GM12873 (cell line): ENCODE results near the gene SEC14L6.

Experiments used
- TF ChIP-seq, protein P1 (sequence below): IDR thresholded peaks from 2 replicates; pipeline ENCODE4 v1.5.1; 2012; ENCODE audit warnings: low read depth, mild to moderate bottlenecking, moderate library complexity, low read length, control low read depth; ENCODE audit not compliant: insufficient read depth; ENCODE audit errors: missing control alignments

The SEC14L6 gene

DNA sequence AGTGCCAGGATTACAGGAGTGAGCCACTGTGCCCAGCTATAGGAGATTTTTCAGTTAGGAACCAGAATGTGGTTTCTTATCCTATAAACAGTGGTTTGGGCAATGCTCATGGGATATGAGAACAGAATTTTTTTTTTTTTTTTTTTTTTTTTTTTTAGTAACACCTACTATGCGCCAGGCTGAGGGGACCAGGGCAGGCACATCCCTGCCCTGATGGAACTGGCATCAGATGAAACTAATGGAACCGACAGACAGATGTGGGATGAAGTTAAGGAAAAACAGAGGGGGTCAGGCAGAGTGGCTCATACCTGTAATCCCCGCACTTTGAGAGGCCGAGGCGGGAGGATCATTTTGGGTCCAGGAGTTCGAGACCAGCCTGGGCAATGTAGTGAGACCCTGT is 45.9 kb downstream of the SEC14L6 start:
- TF ChIP-seq, protein P1, sequence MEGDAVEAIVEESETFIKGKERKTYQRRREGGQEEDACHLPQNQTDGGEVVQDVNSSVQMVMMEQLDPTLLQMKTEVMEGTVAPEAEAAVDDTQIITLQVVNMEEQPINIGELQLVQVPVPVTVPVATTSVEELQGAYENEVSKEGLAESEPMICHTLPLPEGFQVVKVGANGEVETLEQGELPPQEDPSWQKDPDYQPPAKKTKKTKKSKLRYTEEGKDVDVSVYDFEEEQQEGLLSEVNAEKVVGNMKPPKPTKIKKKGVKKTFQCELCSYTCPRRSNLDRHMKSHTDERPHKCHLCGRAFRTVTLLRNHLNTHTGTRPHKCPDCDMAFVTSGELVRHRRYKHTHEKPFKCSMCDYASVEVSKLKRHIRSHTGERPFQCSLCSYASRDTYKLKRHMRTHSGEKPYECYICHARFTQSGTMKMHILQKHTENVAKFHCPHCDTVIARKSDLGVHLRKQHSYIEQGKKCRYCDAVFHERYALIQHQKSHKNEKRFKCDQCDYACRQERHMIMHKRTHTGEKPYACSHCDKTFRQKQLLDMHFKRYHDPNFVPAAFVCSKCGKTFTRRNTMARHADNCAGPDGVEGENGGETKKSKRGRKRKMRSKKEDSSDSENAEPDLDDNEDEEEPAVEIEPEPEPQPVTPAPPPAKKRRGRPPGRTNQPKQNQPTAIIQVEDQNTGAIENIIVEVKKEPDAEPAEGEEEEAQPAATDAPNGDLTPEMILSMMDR, result no peak

DNA sequence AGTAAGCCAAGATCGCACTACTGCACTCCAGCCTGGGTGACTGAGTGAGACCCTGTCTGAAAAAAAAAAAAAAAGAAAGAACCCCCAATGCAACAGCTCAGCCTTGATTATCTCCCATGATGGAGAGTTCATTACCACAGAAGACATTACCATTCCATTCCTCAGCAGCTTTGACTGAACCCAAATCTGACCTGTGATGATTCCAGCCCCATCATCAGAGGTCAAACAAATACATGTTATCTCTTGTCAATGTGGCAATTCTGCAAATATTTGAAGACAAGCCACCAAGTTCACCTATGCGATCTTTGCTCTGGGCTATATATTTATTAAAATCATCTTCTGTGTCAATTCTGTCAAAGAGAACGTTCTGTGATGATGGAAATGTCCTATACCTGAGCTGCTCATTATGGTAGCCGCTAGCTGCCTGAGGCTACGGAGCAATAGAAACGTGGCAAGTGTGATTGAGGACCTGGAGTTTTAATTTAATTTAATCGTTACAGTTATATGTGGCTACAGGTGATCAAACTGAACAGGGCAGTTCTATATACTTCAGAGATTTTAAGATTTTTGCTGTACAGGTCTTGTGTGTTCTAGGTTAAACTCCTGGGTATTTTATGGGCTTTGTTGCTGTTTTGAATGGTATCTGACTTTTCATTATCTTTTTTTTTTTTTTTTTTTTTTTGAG is 48.9 kb downstream of the SEC14L6 start:
- TF ChIP-seq, protein P1, result no peak

DNA sequence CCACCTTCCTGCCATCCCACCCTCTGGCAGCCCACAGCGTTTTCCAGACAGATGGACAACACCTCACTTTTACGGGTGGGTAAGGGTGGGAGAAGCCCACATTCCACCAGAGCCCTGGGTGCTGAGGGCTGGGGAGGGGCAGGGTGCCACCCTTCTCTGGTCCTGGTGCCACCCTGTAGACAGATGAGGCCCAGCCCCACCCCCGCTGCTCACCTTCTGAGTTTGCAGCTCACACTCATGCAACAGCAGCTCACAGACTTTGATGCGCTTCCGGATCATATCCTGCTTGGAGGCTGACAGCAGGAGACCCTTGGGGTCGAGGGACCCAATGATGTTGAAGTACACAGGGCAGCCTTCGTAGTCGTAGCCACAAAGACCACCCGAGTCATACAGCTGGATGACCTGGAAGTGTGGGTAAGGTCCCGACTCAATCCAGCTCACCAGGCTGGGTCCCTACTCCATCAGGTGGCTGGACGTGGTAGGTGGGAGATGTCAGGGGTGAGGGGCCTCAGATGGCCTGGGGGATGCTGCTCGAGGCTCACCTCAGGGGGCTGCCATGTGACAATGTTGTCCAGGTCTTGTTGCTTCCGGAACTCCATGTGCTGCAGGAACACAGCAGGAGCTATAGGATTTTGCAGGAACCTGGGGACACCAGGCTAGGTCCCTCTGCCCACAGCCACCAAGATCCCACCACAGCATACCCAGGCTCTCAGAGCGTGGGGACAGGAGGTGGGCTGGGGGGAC is 51.3 kb downstream of the SEC14L6 start:
- TF ChIP-seq, protein P1, result no peak

DNA sequence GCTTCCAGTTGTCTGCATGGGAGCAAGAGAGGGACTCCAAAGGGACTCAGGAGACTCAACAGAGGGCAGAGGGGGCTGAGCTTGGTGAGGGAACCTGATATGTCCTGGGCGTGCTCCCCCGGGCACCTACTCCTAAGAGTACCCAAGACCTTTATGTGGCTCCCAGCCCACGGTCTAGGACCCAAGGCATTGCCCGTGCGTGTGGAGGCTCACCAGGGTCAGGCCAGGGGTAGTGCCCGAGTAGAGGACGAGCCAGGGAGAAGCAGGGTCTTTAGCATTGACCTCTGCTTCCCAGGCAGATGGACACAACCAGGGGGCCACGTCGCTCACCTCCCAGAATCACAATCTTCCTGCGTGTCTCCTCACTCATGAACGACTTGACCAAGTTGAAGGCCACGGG is 54.4 kb downstream of the SEC14L6 start:
- TF ChIP-seq, protein P1, result no peak

DNA sequence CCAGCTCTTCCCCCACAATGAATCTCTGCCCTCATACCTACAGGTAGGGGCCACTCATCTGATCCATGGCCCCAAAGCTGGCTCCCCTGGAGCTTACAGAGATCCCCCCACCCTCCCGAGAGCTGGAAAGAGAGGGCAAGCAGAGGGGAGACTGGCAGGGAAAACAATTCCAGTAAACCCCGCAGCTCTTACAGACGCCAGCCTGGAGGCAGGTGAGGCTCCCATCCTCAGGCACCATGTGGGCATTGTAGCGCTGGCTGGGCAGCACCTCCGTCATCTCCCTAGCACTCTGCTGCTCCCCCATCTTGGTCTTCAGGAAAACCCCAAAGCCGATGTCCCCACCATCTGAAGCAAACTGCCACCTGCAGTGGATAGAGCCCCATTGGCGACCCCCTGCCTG is 55.2 kb downstream of the SEC14L6 start:
- TF ChIP-seq, protein P1, result no peak

DNA sequence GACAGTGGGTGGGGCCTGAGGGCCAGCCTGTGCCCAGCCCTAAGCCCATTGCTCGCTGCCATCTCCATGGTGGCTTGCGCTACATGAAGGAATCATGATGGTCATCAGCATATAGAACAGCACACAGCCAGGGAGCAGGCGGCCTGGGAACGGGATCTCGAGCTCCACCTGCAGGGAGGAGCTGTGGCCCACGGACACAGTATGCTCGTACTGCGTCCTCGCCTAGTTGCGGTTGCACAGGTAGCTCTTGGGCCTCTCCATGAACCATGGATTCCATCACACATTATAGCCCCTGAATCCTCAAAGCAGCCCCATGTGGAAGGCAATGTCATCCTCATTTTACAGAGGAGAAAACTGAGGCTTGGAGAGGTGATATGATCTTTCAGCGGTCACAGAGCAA is 56.1 kb downstream of the SEC14L6 start:
- TF ChIP-seq, protein P1, result peak; percentile 51

DNA sequence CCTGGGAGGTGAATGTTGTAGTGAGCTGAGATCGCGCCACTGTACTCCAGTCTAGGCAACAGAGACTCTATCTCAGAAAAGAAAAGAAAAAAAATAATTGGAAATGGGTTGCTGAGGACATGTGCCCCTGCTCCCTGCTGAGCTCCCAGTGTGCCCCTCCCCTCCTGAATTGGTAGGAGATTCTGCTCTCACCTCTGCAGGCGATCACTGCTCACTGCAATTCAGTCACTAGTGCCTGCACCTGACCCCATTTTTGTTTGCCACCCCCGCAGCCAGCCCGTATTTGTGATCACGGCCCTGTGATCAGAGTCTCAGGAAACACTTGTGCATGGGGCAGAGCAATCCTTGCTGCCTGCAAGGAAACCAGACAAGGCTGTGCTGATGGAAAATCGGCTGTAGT is 58.4 kb downstream of the SEC14L6 start:
- TF ChIP-seq, protein P1, result no peak
